K562 (cell line): Measurements from ENCODE around the gene ZNF8. TPM values are rescaled to one million over a fixed set of nuclear protein-coding genes. Genes with fewer than 3 reads are reported as not detected.

ENCODE experiments used
- ATF7 ChIP-seq: fragments of 450-650 bp; IDR thresholded peaks from 2 replicates; pipeline ENCODE4 v1.7.1; 2014; ENCODE audit warnings: mild to moderate bottlenecking, moderate library complexity
- CREB1 ChIP-seq, 2 experiments: sonication (generic) in 1 of 2; formaldehyde crosslinking in 1 of 2; IDR thresholded peaks; 2 replicates each; pipeline versions ENCODE4 v1.6.1 to v1.8.0; 2012 to 2022; ENCODE audit warnings: inconsistent platforms in 1 of 2, mild to moderate bottlenecking in 1 of 2, missing genetic modification reagents in 1 of 2, moderate library complexity in 1 of 2
- ELF1 ChIP-seq: fragments of 200-800 bp; sonication (Bioruptor generic); IDR thresholded peaks from 2 replicates; pipeline ENCODE4 v1.6.1; 2016; ENCODE audit warnings: missing genetic modification characterization, missing compliant biosample characterization
- HMGN3 ChIP-seq: IDR thresholded peaks from 2 replicates; pipeline ENCODE4 v1.6.1; 2011; ENCODE audit warnings: borderline replicate concordance, low read depth, mild to moderate bottlenecking, mixed read lengths, low read length; ENCODE audit not compliant: insufficient read length; ENCODE audit errors: extremely low read depth
- ILF3 ChIP-seq: fragments of 450-650 bp; IDR thresholded peaks from 2 replicates; pipeline ENCODE4 v1.6.1; 2018; ENCODE audit warnings: antibody characterized with exemption, mild to moderate bottlenecking, moderate library complexity, borderline replicate concordance
- MCM2 ChIP-seq: fragments of 450-650 bp; IDR thresholded peaks from 2 replicates; pipeline ENCODE4 v1.6.1; 2017; ENCODE audit warnings: low read depth, mild to moderate bottlenecking
- MNT ChIP-seq, 2 experiments: fragments of 450-650 bp; conservative IDR thresholded peaks; 2 replicates each; pipeline ENCODE4 v1.6.1; 2017; ENCODE audit warnings: mild to moderate bottlenecking in 2 of 2, moderate library complexity in 2 of 2
- PML ChIP-seq: IDR thresholded peaks from 2 replicates; pipeline ENCODE4 v1.6.1; 2012; ENCODE audit warnings: low read length, inconsistent platforms
- POLR2AphosphoS2 ChIP-seq: IDR thresholded peaks from 2 replicates; pipeline ENCODE4 v1.6.1; 2012; ENCODE audit warnings: low read length, improper control_type of control experiment
- WHSC1 ChIP-seq: IDR thresholded peaks from one replicate; pipeline ENCODE4 v1.6.1; 2012; ENCODE audit warnings: low read length, control low read depth, inconsistent platforms
- ZBTB26 ChIP-seq: fragments of 450-650 bp; formaldehyde crosslinking; IDR thresholded peaks from 2 replicates; pipeline ENCODE4 v1.4.0; 2022; ENCODE audit warnings: missing genetic modification characterization
- ZBTB7A ChIP-seq: IDR thresholded peaks from 2 replicates; pipeline ENCODE4 v1.6.1; 2011; ENCODE audit warnings: low read depth, mild to moderate bottlenecking, low read length, moderate library complexity, borderline replicate concordance; ENCODE audit not compliant: control insufficient read depth
- ZNF609 ChIP-seq: sonication (generic); formaldehyde crosslinking; IDR thresholded peaks from 2 replicates; pipeline ENCODE4 v1.8.1; 2023; ENCODE audit warnings: missing genetic modification reagents, mild to moderate bottlenecking, borderline replicate concordance
- polyA plus RNA-seq, 8 experiments: library from polyadenylated mRNA; depleted of rRNA in 4 of 8; stranded (reverse) in 5 of 8; unstranded in 3 of 8; fragments of >200 nt; fragmentation: Nextera tagmentation in 2 of 8; fragmentation: Illumina TruSeq in 1 of 8; extraction: Ambion mirVana in 2 of 8; extraction: Trizol in 1 of 8; gene quantifications; 2 replicates each; pipeline versions ENCODE4 v1.2.1 to v1.2.3, GENCODE V29; 2011 to 2014; ENCODE audit warnings: inconsistent platforms in 1 of 8, missing spikeins in 1 of 8
- total RNA-seq, 7 experiments: library from RNA; depleted of rRNA in 6 of 7; stranded (reverse); fragments of >200 nt in 6 of 7; fragmentation: Illumina TruSeq in 2 of 7; extraction: Trizol in 2 of 7; gene quantifications; 2 replicates each; pipeline versions ENCODE4 v1.2.1 to v1.2.3, GENCODE V29; 2011 to 2021; ENCODE audit warnings: low replicate concordance in 1 of 7
- TF ChIP-seq, protein P1 (sequence below): sonication (generic); formaldehyde crosslinking; IDR thresholded peaks from 2 replicates; pipeline ENCODE4 v1.9.0; 2022; ENCODE audit warnings: mild to moderate bottlenecking, missing genetic modification reagents
- TF ChIP-seq, protein P2 (sequence below): sonication (generic); formaldehyde crosslinking; IDR thresholded peaks from 2 replicates; pipeline ENCODE4 v1.8.1; 2022; ENCODE audit warnings: missing genetic modification reagents
- TF ChIP-seq, protein P3 (sequence below): fragments of 200-800 bp; sonication (Bioruptor generic); IDR thresholded peaks from 2 replicates; pipeline ENCODE4 v1.6.1; 2017; ENCODE audit warnings: missing genetic modification characterization, missing compliant biosample characterization

Gene ZNF8
- total and polyA plus RNA-seq, 9 of the 15 experiments (the other 6 are each of a cell fraction or from before 2014, with no cell fraction given), result 0.71 to 7.7 (median 4.7) TPM

- TF ChIP-seq MNT (conservative IDR thresholded peaks at IDR 0.05) (peak; percentile 30 to 44; a peak in 1 of 4 replicates), ZBTB26 (CRISPR knock-in tag) (no peak), HMGN3 (peak; percentile 67), ELF1 (tag) (no peak), ILF3 (no peak), PML (peak; percentile 55; the same call in 1 of the 2 replicates), CREB1 (IDR thresholded peaks at IDR 0.05) (0 out of 2 replicates have a peak, but pooled peaks have one; percentile 22), CREB1 (CRISPR knock-in tag; IDR thresholded peaks at IDR 0.05) (peak; percentile 74), ZNF609 (CRISPR knock-in tag) (no peak), MCM2 (no peak), ZBTB7A (peak; percentile 65; the same call in 1 of the 2 replicates), POLR2AphosphoS2 (peak; percentile 93; the same call in 1 of the 2 replicates), ATF7 (peak; percentile 73; the same call in 1 of the 2 replicates), WHSC1 (no peak)
- TF ChIP-seq, protein P1, sequence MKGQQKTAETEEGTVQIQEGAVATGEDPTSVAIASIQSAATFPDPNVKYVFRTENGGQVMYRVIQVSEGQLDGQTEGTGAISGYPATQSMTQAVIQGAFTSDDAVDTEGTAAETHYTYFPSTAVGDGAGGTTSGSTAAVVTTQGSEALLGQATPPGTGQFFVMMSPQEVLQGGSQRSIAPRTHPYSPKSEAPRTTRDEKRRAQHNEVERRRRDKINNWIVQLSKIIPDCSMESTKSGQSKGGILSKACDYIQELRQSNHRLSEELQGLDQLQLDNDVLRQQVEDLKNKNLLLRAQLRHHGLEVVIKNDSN (CRISPR knock-in tag), result peak; percentile 21; the same call in 1 of the 2 replicates
- TF ChIP-seq, protein P2, sequence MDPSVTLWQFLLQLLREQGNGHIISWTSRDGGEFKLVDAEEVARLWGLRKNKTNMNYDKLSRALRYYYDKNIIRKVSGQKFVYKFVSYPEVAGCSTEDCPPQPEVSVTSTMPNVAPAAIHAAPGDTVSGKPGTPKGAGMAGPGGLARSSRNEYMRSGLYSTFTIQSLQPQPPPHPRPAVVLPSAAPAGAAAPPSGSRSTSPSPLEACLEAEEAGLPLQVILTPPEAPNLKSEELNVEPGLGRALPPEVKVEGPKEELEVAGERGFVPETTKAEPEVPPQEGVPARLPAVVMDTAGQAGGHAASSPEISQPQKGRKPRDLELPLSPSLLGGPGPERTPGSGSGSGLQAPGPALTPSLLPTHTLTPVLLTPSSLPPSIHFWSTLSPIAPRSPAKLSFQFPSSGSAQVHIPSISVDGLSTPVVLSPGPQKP, result no peak
- TF ChIP-seq, protein P3, sequence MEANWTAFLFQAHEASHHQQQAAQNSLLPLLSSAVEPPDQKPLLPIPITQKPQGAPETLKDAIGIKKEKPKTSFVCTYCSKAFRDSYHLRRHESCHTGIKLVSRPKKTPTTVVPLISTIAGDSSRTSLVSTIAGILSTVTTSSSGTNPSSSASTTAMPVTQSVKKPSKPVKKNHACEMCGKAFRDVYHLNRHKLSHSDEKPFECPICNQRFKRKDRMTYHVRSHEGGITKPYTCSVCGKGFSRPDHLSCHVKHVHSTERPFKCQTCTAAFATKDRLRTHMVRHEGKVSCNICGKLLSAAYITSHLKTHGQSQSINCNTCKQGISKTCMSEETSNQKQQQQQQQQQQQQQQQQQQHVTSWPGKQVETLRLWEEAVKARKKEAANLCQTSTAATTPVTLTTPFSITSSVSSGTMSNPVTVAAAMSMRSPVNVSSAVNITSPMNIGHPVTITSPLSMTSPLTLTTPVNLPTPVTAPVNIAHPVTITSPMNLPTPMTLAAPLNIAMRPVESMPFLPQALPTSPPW, result peak; percentile 80
Measured at GRCh38 chr19:58278541-58279041, at the start of gene ZNF8 (continued).
